Measurements from ENCODE around the gene TRIP12. TPM values are rescaled to one million over a fixed set of nuclear protein-coding genes. Genes with fewer than 3 reads are reported as not detected.
"Not testable (repeated sequence)": the region's sequence is repeated elsewhere in the genome, so short reads cannot be mapped to it uniquely, and the experiment has no call there.

TRIP12 gene
- total RNA-seq, 1 donor, result 78.6 TPM

- peak in 2 of 3 donors; percentile 22 to 62 for DNase-seq (ENCODE audit: low read depth in 2 of 3, low spot score in 2 of 3)
Measured at GRCh38 chr2:229780856-229781773, 140.7 kb downstream of the TRIP12 start.

GRCh38 chr2:229779650-229780049 is 142.2 kb downstream of the TRIP12 start:
- DNase-seq (ENCODE audit: low read depth in 2 of 3, low spot score in 2 of 3), result no peak

- DNase-seq (ENCODE audit: low read depth in 2 of 3, low spot score in 2 of 3), result no peak
Measured at GRCh38 chr2:229777716-229778115, 144.1 kb downstream of the TRIP12 start.

GRCh38 chr2:229775614-229776313 is 146.0 kb downstream of the TRIP12 start:
- DNase-seq (ENCODE audit: low read depth in 2 of 3, low spot score in 2 of 3), result peak in 1 of 3 donors; percentile 29

GRCh38 chr2:229774237-229774636 is 147.6 kb downstream of the TRIP12 start:
- DNase-seq (ENCODE audit: low read depth in 2 of 3, low spot score in 2 of 3), result no peak

DNA sequence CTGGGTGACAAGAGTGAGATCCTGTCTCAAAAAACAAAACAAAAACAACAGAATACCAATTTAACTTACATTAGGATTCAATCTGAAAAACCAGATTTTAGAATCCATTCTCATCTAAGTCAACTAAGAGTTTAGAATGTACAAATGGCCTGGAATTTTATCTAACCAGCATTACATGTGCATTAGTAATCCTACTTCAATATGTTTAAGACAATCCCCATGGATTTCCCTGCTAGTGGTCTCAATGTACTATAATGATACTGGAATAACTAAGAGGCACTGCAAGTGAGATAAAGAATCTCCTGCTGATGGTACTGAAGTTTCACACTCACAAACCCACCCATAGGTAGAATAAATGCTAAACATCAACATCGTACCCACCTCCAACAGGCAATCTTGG is 153.6 kb downstream of the TRIP12 start:
- DNase-seq (ENCODE audit: low read depth in 2 of 3, low spot score in 2 of 3), result no peak

DNA sequence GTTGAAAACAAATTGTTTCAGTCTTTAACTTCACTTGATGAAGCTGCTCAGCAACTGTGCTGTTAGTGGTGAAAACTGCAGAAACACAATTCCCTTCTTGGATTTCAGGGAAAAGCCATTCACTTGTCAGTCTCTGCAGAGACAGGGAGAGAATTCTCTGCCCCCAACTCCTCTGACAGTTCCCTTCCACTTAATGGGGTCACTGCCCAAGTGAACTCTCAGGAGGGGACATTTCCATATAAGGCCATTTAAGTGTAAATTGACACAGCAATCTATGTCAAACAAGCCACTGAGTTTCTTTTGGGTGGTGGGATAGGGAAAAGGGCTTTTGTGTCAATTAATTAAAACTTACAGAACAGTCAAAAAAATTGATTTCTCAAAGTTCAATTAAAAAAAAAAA is 156.1 kb downstream of the TRIP12 start:
- no peak for DNase-seq (ENCODE audit: low read depth in 2 of 3, low spot score in 2 of 3)

DNA sequence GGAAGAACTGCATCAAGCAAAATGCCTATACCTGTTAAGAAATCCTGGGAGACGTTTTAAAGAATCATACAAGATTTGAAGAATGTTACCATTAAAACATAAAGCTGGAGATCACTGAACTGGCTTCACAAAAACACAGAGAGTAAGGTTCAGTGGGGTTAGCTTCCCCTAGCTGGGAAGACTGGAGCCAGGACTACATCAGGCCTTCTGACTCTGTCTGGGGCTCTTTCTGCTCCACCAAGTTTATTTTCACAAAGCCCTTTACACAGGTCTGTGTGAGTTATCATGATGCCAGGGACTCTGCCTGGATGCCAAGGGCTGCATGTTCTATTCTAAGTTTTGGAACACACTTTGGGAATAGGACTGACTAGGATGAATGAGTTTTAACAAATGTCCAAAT is 160.1 kb downstream of the TRIP12 start:
- no peak for DNase-seq (ENCODE audit: low read depth in 2 of 3, low spot score in 2 of 3)

DNA sequence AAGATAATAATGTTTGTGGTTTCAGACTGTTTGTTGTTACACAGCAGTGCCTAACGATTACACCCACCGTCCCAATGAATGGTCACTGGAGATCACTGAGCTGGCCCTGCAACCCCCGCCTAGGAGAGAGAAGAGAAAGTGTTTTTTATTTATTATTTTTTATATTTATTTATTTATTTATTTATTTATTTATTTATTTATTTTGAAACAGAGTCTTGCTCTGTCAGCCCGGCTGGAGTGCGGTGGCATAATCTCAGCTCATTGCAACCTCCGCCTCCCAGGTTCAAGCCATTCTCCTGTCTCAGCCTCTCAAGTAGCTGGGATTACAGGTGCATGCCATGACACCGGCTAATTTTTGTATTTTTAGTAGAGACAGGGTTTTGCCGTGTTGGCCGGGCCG is 164.3 kb downstream of the TRIP12 start:
- not testable (repeated sequence) for DNase-seq (ENCODE audit: low read depth in 2 of 3, low spot score in 2 of 3)

DNA sequence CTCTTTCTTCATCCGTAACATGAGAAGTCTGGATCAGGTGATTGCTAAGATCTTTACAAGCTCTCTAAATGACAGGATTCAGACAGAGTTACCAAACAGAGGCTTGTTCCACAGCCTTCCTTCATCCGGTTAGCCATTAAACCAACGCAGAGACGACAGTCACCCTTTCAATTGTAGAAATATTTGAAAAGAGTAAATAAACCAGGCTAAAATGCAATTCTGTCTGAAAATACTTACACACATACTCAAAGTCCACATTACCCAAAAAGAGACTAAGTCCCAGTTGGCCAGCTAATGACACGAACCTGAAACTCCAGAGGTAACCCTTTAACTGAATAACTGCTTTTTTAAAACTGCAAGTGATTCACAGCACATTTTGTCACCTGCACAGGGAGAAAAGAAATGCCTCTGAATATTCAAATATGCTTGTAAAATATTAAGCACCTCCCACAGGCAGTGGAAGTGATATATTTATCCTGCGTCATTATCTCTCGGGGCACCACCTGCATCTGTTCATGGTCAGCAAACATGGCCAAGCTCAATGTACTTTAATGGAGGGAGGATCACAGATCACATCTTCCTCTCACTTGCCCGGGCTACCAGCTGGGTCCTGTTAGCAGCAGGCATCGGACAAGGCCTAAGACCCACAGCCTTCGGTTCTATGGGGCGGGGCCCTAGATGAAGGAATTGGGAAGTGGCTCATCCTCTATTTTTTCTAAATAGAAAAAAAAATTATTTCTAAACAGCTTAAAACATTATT is 168.7 kb downstream of the TRIP12 start:
- no peak for DNase-seq (ENCODE audit: low read depth in 2 of 3, low spot score in 2 of 3)

- no peak for DNase-seq (ENCODE audit: low read depth in 2 of 3, low spot score in 2 of 3)
Measured at GRCh38 chr2:229749779-229750178, 172.0 kb downstream of the TRIP12 start.

DNA sequence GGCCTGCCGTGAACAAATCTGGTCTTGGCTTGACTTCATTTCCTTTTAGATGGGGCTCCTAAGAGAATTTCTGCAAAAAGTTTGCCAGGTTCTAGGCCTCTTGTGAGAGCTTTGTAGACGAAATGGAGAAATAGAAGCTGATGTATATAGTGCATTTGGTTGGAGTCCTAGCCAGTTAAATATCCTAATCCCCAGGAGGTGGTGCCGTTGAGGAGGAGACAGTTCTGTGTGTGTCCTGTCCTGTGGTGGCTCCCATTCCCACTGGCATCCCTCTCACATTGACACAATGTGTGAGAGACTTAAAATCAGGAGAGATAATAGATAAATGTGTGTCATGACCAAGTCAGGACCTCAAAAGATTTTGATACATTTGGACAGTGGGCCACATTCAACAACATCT is 172.9 kb downstream of the TRIP12 start:
- no peak for DNase-seq (ENCODE audit: low read depth in 2 of 3, low spot score in 2 of 3)

- not testable (repeated sequence) for DNase-seq (ENCODE audit: low read depth in 2 of 3, low spot score in 2 of 3)
Measured at GRCh38 chr2:229742691-229743090, 179.1 kb downstream of the TRIP12 start.

- DNase-seq (ENCODE audit: low read depth in 2 of 3, low spot score in 2 of 3), result no peak
Measured at GRCh38 chr2:229740279-229740678, 181.5 kb downstream of the TRIP12 start.

DNA sequence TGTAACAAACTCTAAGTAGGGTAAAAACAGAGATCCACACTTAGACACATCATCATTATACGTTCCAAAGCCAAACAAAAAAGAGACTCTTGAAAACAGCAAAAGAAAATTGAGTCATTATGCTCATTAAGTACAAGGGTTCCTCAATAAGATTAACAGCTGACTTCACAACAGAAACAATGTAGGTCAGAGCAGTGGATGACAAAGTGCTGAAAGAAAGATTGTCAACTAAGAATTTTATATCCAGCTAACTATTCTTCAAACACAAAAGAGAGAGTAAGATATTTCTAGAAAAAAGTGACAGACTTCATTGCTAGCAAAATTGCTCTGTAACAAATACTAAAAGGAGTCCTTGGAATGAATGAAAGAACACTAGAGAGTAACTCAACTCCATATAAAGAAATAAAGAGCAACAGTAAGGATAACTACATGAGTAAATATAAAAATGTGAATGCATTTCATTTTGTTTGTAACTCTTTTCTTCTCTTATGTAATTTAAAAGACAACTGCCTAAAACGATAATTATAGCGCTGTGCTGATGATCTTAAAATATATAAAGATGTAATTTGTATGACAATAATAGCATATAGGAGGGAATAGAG is 183.7 kb downstream of the TRIP12 start:
- no peak for DNase-seq (ENCODE audit: low read depth in 2 of 3, low spot score in 2 of 3)

DNA sequence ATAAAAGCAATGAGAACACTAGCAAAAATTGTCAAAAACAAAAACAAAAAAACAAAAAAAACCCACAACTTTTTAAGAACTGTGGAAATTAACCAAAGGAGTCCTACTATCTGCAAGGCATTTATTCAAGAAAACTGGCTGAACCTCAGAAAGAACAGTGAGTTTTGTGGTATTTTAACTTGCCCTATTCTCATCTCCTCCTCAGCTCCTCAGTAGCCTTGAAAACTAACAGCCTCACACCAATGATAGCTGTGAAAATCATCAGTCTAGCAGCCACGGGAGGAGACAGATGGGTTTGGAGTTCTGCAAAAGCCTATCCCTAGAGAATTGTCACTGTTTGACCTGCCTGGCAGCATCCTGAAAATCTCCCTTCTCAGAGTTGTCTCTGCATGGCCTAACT is 187.4 kb downstream of the TRIP12 start:
- no peak for DNase-seq (ENCODE audit: low read depth in 2 of 3, low spot score in 2 of 3)

DNA sequence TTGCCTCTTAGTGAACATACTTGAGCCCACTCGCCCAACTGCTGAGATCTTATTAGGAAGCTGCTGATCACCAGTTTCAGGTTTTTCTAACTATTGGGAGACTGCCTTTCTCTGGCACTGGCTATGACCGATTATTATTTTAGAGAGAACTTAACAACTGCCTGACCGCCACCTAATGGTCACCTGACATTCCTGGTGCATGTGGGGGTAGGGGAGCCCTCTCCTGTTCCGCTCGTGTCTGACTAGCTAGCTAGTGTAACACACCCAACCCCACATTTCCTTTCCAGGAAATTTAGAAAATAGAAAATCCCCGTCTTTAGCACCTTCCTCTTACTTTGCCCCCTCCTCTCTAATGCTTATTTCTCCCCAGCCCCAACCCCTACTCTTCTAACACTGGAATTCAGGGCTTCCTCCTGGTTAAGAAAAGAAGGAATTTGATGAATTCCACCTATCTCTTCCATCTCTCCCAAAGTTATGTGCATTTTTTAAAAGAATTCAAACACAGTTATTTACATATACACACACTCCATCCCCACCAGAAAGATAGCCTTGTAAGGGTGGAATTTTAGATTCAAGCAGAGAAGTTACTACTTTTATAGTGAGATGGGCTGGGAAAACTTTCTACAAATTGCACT is 188.1 kb downstream of the TRIP12 start:
- no peak for DNase-seq (ENCODE audit: low read depth in 2 of 3, low spot score in 2 of 3)

DNA sequence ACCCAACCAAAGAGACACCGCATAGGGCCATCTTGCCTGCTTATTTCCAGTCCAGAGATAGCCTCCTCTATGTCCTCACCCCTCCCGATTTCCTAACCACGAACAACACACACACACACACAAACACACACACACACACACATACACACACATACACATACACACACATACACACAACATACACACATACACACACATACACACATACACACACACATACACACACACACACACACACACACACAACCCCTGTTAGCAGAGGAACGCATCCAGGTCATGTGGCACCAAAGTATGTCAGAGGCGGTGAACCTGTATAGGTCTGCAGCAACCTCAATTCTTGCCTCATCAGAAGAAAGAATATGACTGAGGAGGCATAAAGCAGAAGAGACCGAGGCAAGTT is 188.9 kb downstream of the TRIP12 start:
- no peak for DNase-seq (ENCODE audit: low read depth in 2 of 3, low spot score in 2 of 3)

DNA sequence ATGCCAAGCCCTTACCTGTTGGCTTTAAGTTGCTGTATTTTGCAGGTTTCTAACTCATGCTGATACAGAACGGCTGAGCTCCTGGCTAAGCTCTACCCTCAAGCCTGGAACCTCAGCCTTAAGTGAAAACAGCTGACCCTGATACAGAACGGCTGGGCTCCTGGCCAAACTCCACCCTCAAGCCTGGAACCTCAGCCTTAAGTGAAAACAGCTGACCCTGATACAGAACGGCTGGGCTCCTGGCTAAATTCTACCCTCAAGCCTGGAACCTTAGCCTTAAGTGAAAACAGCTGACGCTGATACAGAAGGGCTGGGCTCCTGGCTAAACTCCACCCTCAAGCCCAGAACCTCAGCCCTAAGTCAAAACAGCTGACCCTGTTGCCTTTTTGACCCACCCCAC is 189.9 kb downstream of the TRIP12 start:
- no peak for DNase-seq (ENCODE audit: low read depth in 2 of 3, low spot score in 2 of 3)

DNA sequence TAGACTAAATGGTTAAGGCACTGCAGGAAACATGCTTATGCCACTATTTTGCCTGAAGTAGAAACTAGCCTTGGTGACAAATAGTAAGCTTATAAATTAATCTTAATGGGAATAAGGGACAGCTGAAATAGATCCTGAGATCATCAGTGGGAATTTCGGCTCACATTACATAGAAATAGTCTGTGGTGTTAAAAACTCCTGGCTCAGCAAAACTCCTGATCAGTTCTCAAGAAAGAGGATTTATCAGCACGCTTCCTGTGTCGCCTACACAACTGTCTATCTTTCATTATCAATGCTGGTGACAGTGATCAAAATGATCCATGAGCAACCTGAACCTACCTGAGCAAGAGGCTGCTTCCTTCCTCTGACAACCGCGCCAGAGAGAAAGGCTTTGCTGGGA is 190.4 kb downstream of the TRIP12 start:
- DNase-seq (ENCODE audit: low read depth in 2 of 3, low spot score in 2 of 3), result no peak

Data from hematopoietic multipotent progenitor cell (in vitro differentiated cells).